ENCODE measurements around the gene NRIP2.

NRIP2 gene

GRCh38 chr12:2858944-2859421 is 24.1 kb upstream of the NRIP2 start:
- Histone ChIP-seq H3K9ac (ENCODE audit: low read length) (no peak overlapping the region), H3K27me3 (ENCODE audit: control insufficient read depth, insufficient read depth, low read length) (no peaks in the 10 kb centered on the region), H3K4me1 (ENCODE audit: control insufficient read depth, insufficient read depth, low read length) (no peaks in the 10 kb centered on the region), H3K4me3 (ENCODE audit: low read length) (no peak overlapping the region), H3K9me3 (ENCODE audit: control insufficient read depth, low read length) (no peaks in the 10 kb centered on the region), H3K36me3 (ENCODE audit: control insufficient read depth, insufficient read depth, low read length) (no peaks in the 10 kb centered on the region)

DNA sequence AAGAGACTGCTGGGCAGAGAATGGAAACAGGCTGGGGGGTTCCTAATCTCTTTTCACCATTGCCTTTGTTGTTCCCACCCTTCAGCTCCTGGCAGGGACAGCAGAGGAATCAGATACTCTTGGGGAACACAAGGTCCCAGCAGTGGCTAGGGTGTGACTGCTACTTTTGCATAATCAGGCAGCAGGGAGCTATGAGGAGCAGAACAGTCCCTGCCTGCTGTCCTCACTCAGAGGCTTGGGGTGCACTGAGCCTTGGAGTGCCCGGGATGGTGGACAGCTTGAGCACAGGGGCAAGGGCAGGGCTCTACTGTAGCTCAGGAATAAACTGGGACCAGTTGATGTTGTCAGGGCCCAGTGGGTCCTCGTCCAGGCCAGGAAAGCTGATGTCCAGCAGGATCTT is 23.5 kb upstream of the NRIP2 start:
- no peak overlapping the region for H3K4me3 ChIP-seq (ENCODE audit: low read length)
- H3K27me3 ChIP-seq (ENCODE audit: control insufficient read depth, insufficient read depth, low read length): no peaks in the 10 kb centered on the region
- no peak overlapping the region for H3K9ac ChIP-seq (ENCODE audit: low read length)
- no peaks in the 10 kb centered on the region for H3K36me3 ChIP-seq (ENCODE audit: control insufficient read depth, insufficient read depth, low read length)
- H3K4me1 ChIP-seq (ENCODE audit: control insufficient read depth, insufficient read depth, low read length): no peaks in the 10 kb centered on the region
- no peaks in the 10 kb centered on the region for H3K9me3 ChIP-seq (ENCODE audit: control insufficient read depth, low read length)

DNA sequence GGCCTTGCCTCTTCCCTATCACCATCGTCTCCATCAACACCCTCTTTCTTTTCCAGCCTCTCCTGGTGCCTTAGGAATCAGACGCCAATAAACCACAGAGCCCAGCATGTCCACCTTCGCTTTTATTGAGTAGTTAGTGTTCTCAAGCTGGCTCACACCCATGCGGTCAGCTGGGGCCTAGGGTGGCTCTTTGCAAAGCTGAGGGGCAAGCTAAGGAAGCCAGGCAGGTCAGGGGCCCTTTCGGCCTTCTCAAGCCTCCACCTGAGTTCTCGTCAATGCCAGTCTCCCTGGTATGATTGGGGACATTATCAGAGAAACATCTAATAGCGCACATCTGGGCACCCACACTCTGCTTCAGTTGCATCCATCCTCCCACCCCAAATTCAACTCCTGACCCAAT is 22.7 kb upstream of the NRIP2 start:
- Histone ChIP-seq H3K4me1 (ENCODE audit: control insufficient read depth, insufficient read depth, low read length) (no peaks in the 10 kb centered on the region), H3K36me3 (ENCODE audit: control insufficient read depth, insufficient read depth, low read length) (no peaks in the 10 kb centered on the region), H3K9me3 (ENCODE audit: control insufficient read depth, low read length) (no peaks in the 10 kb centered on the region), H3K4me3 (ENCODE audit: low read length) (no peak overlapping the region), H3K27me3 (ENCODE audit: control insufficient read depth, insufficient read depth, low read length) (no peaks in the 10 kb centered on the region), H3K9ac (ENCODE audit: low read length) (no peak overlapping the region)

GRCh38 chr12:2857021-2857431 is 22.2 kb upstream of the NRIP2 start, which contains the start of gene TEX52:
Gene TEX52 (minus strand): TSS chr12:2857039. CDS start chr12:2857026, 13 bp downstream.
- H3K4me1 ChIP-seq (ENCODE audit: control insufficient read depth, insufficient read depth, low read length): no peaks in the 10 kb centered on the region
- no peaks in the 10 kb centered on the region for H3K27me3 ChIP-seq (ENCODE audit: control insufficient read depth, insufficient read depth, low read length)
- no peaks in the 10 kb centered on the region for H3K36me3 ChIP-seq (ENCODE audit: control insufficient read depth, insufficient read depth, low read length)
- H3K4me3 ChIP-seq (ENCODE audit: low read length): no peak within 1 kb of the TSS
- H3K9ac ChIP-seq (ENCODE audit: low read length): no peak within 1 kb of the TSS
- no peaks in the 10 kb centered on the region for H3K9me3 ChIP-seq (ENCODE audit: control insufficient read depth, low read length)

DNA sequence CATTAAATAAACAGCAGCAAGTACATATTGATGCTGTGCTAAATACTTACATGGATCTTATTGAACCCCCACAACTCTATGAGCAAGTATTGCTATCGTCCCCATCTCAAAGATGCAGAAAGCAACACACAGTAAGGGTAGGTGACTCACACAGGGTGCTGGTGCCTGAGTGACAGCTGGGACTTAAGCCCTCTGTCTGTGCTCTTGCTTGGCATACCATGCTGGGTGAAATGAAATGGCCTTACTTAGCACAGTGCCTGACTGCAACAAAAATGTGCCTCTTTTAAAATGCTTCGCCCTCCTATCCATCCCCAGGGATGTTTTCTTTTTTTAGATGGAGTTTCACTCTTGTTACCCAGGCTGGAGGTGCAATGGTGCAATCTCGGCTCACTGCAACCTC is 21.2 kb upstream of the NRIP2 start:
- Histone ChIP-seq H3K27me3 (ENCODE audit: control insufficient read depth, insufficient read depth, low read length) (no peaks in the 10 kb centered on the region), H3K4me3 (ENCODE audit: low read length) (no peak overlapping the region), H3K9me3 (ENCODE audit: control insufficient read depth, low read length) (no peaks in the 10 kb centered on the region), H3K36me3 (ENCODE audit: control insufficient read depth, insufficient read depth, low read length) (no peaks in the 10 kb centered on the region), H3K9ac (ENCODE audit: low read length) (no peak overlapping the region), H3K4me1 (ENCODE audit: control insufficient read depth, insufficient read depth, low read length) (no peaks in the 10 kb centered on the region)

DNA sequence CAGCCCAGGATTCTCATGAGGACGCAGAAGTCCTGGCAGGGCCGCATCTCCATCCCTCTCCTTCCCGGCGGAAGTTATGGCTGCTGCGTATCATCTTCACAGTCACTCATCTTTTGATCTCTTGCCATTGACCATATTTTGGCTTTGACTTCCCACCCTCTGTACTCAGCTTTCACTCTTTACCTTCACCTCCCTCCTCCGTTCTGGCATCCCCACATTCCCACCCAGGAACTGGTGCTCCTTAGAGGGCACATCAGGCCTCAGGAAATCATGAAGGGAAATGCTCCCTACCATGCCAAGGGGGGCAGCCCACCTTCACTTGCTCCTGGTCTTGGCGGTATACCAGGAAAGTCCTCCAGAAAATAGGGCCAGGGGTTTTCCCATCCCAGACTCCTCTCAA is 20.7 kb upstream of the NRIP2 start:
- H3K9me3 ChIP-seq (ENCODE audit: control insufficient read depth, low read length): no peaks in the 10 kb centered on the region

GRCh38 chr12:2854669-2855453 is 20.0 kb upstream of the NRIP2 start:
- Histone ChIP-seq H3K4me3 (ENCODE audit: low read length) (no peak overlapping the region), H3K9ac (ENCODE audit: low read length) (no peak overlapping the region)

More for the DNA sequence above, 20.7 kb upstream of the NRIP2 start:
- Histone ChIP-seq H3K4me3 (ENCODE audit: low read length) (no peak overlapping the region), H3K27me3 (ENCODE audit: control insufficient read depth, insufficient read depth, low read length) (no peaks in the 10 kb centered on the region), H3K36me3 (ENCODE audit: control insufficient read depth, insufficient read depth, low read length) (no peaks in the 10 kb centered on the region), H3K4me1 (ENCODE audit: control insufficient read depth, insufficient read depth, low read length) (no peaks in the 10 kb centered on the region), H3K9ac (ENCODE audit: low read length) (no peak overlapping the region)

GRCh38 chr12:2853626-2854025 is 18.8 kb upstream of the NRIP2 start:
- Histone ChIP-seq H3K36me3 (ENCODE audit: control insufficient read depth, insufficient read depth, low read length) (no peaks in the 10 kb centered on the region), H3K27me3 (ENCODE audit: control insufficient read depth, insufficient read depth, low read length) (no peaks in the 10 kb centered on the region), H3K4me3 (ENCODE audit: low read length) (no peak overlapping the region), H3K9ac (ENCODE audit: low read length) (no peak overlapping the region), H3K4me1 (ENCODE audit: control insufficient read depth, insufficient read depth, low read length) (peaks cover 8% of the 10 kb centered on the region), H3K9me3 (ENCODE audit: control insufficient read depth, low read length) (no peaks in the 10 kb centered on the region)

More at GRCh38 chr12:2854669-2855453, 20.0 kb upstream of the NRIP2 start:
- Histone ChIP-seq H3K9me3 (ENCODE audit: control insufficient read depth, low read length) (no peaks in the 10 kb centered on the region), H3K4me1 (ENCODE audit: control insufficient read depth, insufficient read depth, low read length) (no peaks in the 10 kb centered on the region), H3K36me3 (ENCODE audit: control insufficient read depth, insufficient read depth, low read length) (no peaks in the 10 kb centered on the region), H3K27me3 (ENCODE audit: control insufficient read depth, insufficient read depth, low read length) (no peaks in the 10 kb centered on the region)

DNA sequence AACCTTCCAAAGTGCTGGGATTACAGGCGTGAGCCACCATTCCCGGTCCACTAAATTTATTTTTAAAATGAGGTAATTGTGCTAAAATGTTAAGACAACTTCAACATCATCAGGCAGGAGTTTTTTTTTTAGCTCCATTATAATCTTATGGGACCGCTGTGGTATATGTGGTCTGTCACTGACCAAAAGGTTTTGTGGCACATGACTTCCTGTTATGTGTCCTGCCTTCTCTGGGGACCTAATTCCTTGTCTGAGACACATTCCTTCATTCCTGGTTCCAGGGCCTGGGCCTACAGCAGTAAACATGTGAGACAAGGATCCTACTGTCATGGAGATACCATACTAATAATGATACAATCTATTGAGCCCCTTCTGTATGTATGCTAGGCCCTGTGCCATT is 17.1 kb upstream of the NRIP2 start:
- Histone ChIP-seq H3K9me3 (ENCODE audit: control insufficient read depth, low read length) (no peaks in the 10 kb centered on the region), H3K27me3 (ENCODE audit: control insufficient read depth, insufficient read depth, low read length) (no peaks in the 10 kb centered on the region), H3K36me3 (ENCODE audit: control insufficient read depth, insufficient read depth, low read length) (no peaks in the 10 kb centered on the region), H3K4me1 (ENCODE audit: control insufficient read depth, insufficient read depth, low read length) (peaks cover 8% of the 10 kb centered on the region), H3K9ac (ENCODE audit: low read length) (no peak overlapping the region), H3K4me3 (ENCODE audit: low read length) (no peak overlapping the region)

DNA sequence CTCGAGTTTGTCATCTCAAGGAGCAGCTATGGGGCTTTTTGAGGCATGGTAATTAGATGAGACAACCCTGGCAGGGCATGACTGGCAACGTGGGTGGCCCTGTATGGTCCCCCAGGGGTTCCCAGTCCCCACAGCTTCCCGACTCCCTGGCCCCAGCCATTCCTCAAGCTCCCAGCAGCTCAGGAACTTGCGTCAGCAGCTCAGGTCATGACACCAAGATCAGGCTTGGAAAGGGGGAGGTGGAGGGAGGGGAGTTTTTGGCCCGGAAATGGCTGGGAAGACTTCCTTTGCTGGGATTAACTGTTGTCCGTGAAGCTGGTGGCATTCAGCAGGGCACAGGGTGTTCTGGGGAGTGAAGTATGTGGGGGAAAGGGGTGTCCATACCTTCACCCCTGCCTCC is 10.4 kb upstream of the NRIP2 start:
- Histone ChIP-seq H3K27me3 (ENCODE audit: control insufficient read depth, insufficient read depth, low read length) (no peaks in the 10 kb centered on the region), H3K36me3 (ENCODE audit: control insufficient read depth, insufficient read depth, low read length) (no peaks in the 10 kb centered on the region), H3K9me3 (ENCODE audit: control insufficient read depth, low read length) (no peaks in the 10 kb centered on the region), H3K4me1 (ENCODE audit: control insufficient read depth, insufficient read depth, low read length) (peaks cover 8% of the 10 kb centered on the region), H3K4me3 (ENCODE audit: low read length) (no peak overlapping the region), H3K9ac (ENCODE audit: low read length) (no peak overlapping the region)

DNA sequence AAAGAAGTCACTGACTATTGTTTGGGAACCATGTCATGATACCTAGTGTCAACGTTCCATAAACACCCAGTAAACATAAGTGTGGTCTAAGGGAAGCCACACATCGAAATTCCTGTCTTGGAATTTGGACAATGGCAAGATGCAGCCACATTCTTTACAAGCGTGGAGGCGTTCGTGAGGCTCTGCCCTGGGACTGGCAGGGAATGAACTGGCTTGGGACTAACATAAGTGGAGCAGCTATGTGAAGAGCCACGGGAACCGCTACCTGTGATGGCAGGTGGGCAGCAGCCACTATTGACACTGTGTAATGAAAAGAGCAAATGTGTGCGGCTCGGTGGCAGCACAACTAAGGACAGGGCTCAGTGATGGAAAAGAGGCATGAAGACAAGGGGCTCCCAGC is 10.0 kb upstream of the NRIP2 start:
- peaks cover 7% of the 10 kb centered on the region for H3K4me1 ChIP-seq (ENCODE audit: control insufficient read depth, insufficient read depth, low read length)
- H3K27me3 ChIP-seq (ENCODE audit: control insufficient read depth, insufficient read depth, low read length): no peaks in the 10 kb centered on the region
- H3K4me3 ChIP-seq (ENCODE audit: low read length): no peak overlapping the region
- H3K9ac ChIP-seq (ENCODE audit: low read length): no peak overlapping the region
- H3K36me3 ChIP-seq (ENCODE audit: control insufficient read depth, insufficient read depth, low read length): no peaks in the 10 kb centered on the region
- no peaks in the 10 kb centered on the region for H3K9me3 ChIP-seq (ENCODE audit: control insufficient read depth, low read length)

GRCh38 chr12:2842948-2843347 is 8.1 kb upstream of the NRIP2 start:
- Histone ChIP-seq H3K4me3 (ENCODE audit: low read length) (no peak overlapping the region), H3K27me3 (ENCODE audit: control insufficient read depth, insufficient read depth, low read length) (no peaks in the 10 kb centered on the region), H3K9ac (ENCODE audit: low read length) (no peak overlapping the region), H3K9me3 (ENCODE audit: control insufficient read depth, low read length) (no peaks in the 10 kb centered on the region), H3K36me3 (ENCODE audit: control insufficient read depth, insufficient read depth, low read length) (no peaks in the 10 kb centered on the region), H3K4me1 (ENCODE audit: control insufficient read depth, insufficient read depth, low read length) (no peaks in the 10 kb centered on the region)
